Liver (tissue), 9 donors: ENCODE measurements around the gene C11orf86. TPM values are rescaled to one million over a fixed set of nuclear protein-coding genes. Genes with fewer than 3 reads are reported as not detected.

Source experiments
- DNase-seq: peaks from one replicate; pipeline ENCODE4 v3.0.0-alpha.2; 2017; ENCODE audit warnings: low spot score
- H3K27ac ChIP-seq, 2 donors: one replicate each; pipeline ENCODE4 v1.7.0; 2013; ENCODE audit warnings: inconsistent platforms in 2 of 2, low read length in 2 of 2, control low read depth in 1 of 2, low read depth in 1 of 2, mild to moderate bottlenecking in 1 of 2
- H3K27me3 ChIP-seq, 4 donors: one replicate each; pipeline versions ENCODE4 v1.6.1 to v1.7.0; 2013; ENCODE audit warnings: low read length in 3 of 4, inconsistent platforms in 1 of 4, mild to moderate bottlenecking in 1 of 4, moderate library complexity in 1 of 4; ENCODE audit not compliant: control insufficient read depth in 4 of 4, insufficient read depth in 4 of 4
- H3K36me3 ChIP-seq, 4 donors: one replicate each; pipeline versions ENCODE4 v1.6.1 to v1.7.0; 2013; ENCODE audit warnings: low read length in 3 of 4, mild to moderate bottlenecking in 3 of 4, low read depth in 1 of 4, moderate library complexity in 1 of 4; ENCODE audit not compliant: control insufficient read depth in 4 of 4, insufficient read depth in 3 of 4
- H3K4me1 ChIP-seq, 4 donors: one replicate each; pipeline versions ENCODE4 v1.6.1 to v1.7.0; 2013; ENCODE audit warnings: low read length in 3 of 4, mild to moderate bottlenecking in 3 of 4, moderate library complexity in 1 of 4; ENCODE audit not compliant: control insufficient read depth in 4 of 4, insufficient read depth in 4 of 4
- H3K4me3 ChIP-seq, 3 donors: one replicate each; pipeline versions ENCODE4 v1.6.1 to v1.7.0; 2013; ENCODE audit warnings: low read length in 3 of 3, control low read depth in 1 of 3, low read depth in 1 of 3, mild to moderate bottlenecking in 1 of 3
- H3K9ac ChIP-seq, 2 donors: one replicate each; pipeline ENCODE4 v1.7.0; 2013; ENCODE audit warnings: low read length in 2 of 2, mild to moderate bottlenecking in 2 of 2, moderate library complexity in 2 of 2, control low read depth in 1 of 2, low read depth in 1 of 2
- H3K9me3 ChIP-seq, 4 donors: one replicate each; pipeline versions ENCODE4 v1.6.1 to v1.7.0; 2013; ENCODE audit warnings: low read length in 3 of 4; ENCODE audit not compliant: control insufficient read depth in 4 of 4
- EGR1 ChIP-seq, 2 donors: IDR thresholded peaks; 2 replicates each; pipeline ENCODE4 v1.6.1; 2016 to 2018; ENCODE audit warnings: antibody characterized with exemption in 2 of 2, low read depth in 2 of 2
- FOXA1 ChIP-seq: IDR thresholded peaks from 2 replicates; pipeline ENCODE4 v1.6.1; 2016; ENCODE audit warnings: antibody characterized with exemption
- FOXA2 ChIP-seq: IDR thresholded peaks from 2 replicates; pipeline ENCODE4 v1.6.1; 2016; ENCODE audit warnings: antibody characterized with exemption
- GABPA ChIP-seq, 2 donors: IDR thresholded peaks in 1 of 2; conservative IDR thresholded peaks in 1 of 2; 2 replicates each; pipeline ENCODE4 v1.6.1; 2016; ENCODE audit warnings: antibody characterized with exemption in 2 of 2, mild to moderate bottlenecking in 1 of 2, moderate library complexity in 1 of 2
- HNF4A ChIP-seq, 2 donors: conservative IDR thresholded peaks; 2 replicates each; pipeline ENCODE4 v1.6.1; 2016; ENCODE audit warnings: antibody characterized with exemption in 2 of 2, mild to moderate bottlenecking in 2 of 2
- JUND ChIP-seq, 2 donors: IDR thresholded peaks; 2 replicates each; pipeline ENCODE4 v1.6.1; 2016; ENCODE audit warnings: antibody characterized with exemption in 2 of 2
- NR2F2 ChIP-seq: IDR thresholded peaks from 2 replicates; pipeline ENCODE4 v1.6.1; 2016; ENCODE audit warnings: antibody characterized with exemption
- RAD21 ChIP-seq, 2 donors: IDR thresholded peaks; 2 replicates each; pipeline ENCODE4 v1.6.1; 2016; ENCODE audit warnings: antibody characterized with exemption in 2 of 2, mild to moderate bottlenecking in 2 of 2
- RXRA ChIP-seq, 2 donors: IDR thresholded peaks; 2 replicates each; pipeline ENCODE4 v1.6.1; 2017 to 2018; ENCODE audit warnings: antibody characterized with exemption in 2 of 2, mild to moderate bottlenecking in 1 of 2
- SP1 ChIP-seq: IDR thresholded peaks from 2 replicates; pipeline ENCODE4 v1.6.1; 2018; ENCODE audit warnings: antibody characterized with exemption, mild to moderate bottlenecking
- TAF1 ChIP-seq: conservative IDR thresholded peaks from 2 replicates; pipeline ENCODE4 v1.6.1; 2016; ENCODE audit warnings: antibody characterized with exemption, mild to moderate bottlenecking
- YY1 ChIP-seq: IDR thresholded peaks from 2 replicates; pipeline ENCODE4 v1.6.1; 2016; ENCODE audit warnings: antibody characterized with exemption, mild to moderate bottlenecking
- WGBS: extraction: QIAGEN DNeasy Blood & Tissue Kit; methylation state at CpG from one replicate; pipeline ENCODE4 v1.1.7; 2013; 5-methylcytosine and 5-hydroxymethylcytosine counted together
- polyA plus RNA-seq, 2 donors: library from polyadenylated mRNA; stranded (reverse) in 1 of 2; unstranded in 1 of 2; fragments of 200-250 nt in 1 of 2; fragments of >200 nt in 1 of 2; fragmentation: Nextera tagmentation in 1 of 2; extraction: Ambion mirVana in 1 of 2; gene quantifications; one replicate each; pipeline versions ENCODE4 v1.2.1 to v1.2.3, GENCODE V29; 2013 to 2015
- total RNA-seq, 2 donors: library from RNA; depleted of rRNA; stranded (reverse); fragments of >200 nt; gene quantifications; one replicate each; pipeline ENCODE4 v1.2.3, GENCODE V29; 2014
- TF ChIP-seq, protein P1 (sequence below): fragments of 150-350 bp; IDR thresholded peaks from 2 replicates; pipeline ENCODE4 v1.5.1; 2017; ENCODE audit warnings: improper control_type of control experiment, low read depth, low read length; ENCODE audit not compliant: missing input control
- TF ChIP-seq, protein P2 (sequence below): IDR thresholded peaks from 2 replicates; pipeline ENCODE4 v1.6.1; 2016; ENCODE audit warnings: antibody characterized with exemption
- TF ChIP-seq, protein P3 (sequence below): IDR thresholded peaks from 2 replicates; pipeline ENCODE4 v1.6.1; 2016; ENCODE audit warnings: antibody characterized with exemption, mild to moderate bottlenecking
- TF ChIP-seq, protein P4 (sequence below): IDR thresholded peaks from 2 replicates; pipeline ENCODE4 v1.6.1; 2016; ENCODE audit warnings: antibody characterized with exemption
- TF ChIP-seq, protein P5 (sequence below): IDR thresholded peaks from 2 replicates; pipeline ENCODE4 v1.6.1; 2016; ENCODE audit warnings: antibody characterized with exemption
- donor health status: healthy.
- donor health status: healthy.
- donor health status: healthy.
- donor health status: healthy.
- donor health status: healthy.

Gene C11orf86
- total and polyA plus RNA-seq, 4 donors = 0.18 TPM; not detected in 3

DNA sequence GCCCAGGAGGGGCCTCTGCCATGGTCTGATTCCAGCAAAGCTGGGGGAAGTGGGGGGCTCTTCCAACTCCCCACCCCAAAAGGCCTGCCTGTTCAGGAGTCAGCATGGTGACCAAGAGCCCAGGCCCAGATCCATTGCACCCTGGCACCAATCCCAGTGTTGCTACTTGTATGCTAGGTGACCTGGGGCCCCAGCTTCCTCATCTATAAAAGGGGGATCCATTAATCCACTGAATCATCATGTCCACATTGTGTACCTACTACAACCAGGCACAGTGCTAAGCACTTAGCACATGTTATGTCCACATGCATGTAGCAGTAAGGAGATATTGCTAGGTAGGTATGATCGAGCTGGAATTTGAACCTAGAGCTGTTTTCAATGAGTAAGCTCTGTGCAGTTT lies 49.9 kb downstream of the C11orf86 start:
- no peaks in the 10 kb centered on the region for H3K36me3 ChIP-seq
- peaks cover 11 to 49% (median 29%) of the 10 kb centered on the region in 4 donors for H3K4me1 ChIP-seq
- 76% methylated on average over 1 of the region's 1 CpG for WGBS
- peak overlapping the region in 1 of 2 donors; percentile 35 for H3K27ac ChIP-seq
- no peak for DNase-seq
- no peaks in the 10 kb centered on the region for H3K27me3 ChIP-seq
- TF ChIP-seq, protein P1, sequence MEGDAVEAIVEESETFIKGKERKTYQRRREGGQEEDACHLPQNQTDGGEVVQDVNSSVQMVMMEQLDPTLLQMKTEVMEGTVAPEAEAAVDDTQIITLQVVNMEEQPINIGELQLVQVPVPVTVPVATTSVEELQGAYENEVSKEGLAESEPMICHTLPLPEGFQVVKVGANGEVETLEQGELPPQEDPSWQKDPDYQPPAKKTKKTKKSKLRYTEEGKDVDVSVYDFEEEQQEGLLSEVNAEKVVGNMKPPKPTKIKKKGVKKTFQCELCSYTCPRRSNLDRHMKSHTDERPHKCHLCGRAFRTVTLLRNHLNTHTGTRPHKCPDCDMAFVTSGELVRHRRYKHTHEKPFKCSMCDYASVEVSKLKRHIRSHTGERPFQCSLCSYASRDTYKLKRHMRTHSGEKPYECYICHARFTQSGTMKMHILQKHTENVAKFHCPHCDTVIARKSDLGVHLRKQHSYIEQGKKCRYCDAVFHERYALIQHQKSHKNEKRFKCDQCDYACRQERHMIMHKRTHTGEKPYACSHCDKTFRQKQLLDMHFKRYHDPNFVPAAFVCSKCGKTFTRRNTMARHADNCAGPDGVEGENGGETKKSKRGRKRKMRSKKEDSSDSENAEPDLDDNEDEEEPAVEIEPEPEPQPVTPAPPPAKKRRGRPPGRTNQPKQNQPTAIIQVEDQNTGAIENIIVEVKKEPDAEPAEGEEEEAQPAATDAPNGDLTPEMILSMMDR = no peak
- TF ChIP-seq, protein P2, sequence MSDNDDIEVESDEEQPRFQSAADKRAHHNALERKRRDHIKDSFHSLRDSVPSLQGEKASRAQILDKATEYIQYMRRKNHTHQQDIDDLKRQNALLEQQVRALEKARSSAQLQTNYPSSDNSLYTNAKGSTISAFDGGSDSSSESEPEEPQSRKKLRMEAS = no peak
- TF ChIP-seq, protein P3, sequence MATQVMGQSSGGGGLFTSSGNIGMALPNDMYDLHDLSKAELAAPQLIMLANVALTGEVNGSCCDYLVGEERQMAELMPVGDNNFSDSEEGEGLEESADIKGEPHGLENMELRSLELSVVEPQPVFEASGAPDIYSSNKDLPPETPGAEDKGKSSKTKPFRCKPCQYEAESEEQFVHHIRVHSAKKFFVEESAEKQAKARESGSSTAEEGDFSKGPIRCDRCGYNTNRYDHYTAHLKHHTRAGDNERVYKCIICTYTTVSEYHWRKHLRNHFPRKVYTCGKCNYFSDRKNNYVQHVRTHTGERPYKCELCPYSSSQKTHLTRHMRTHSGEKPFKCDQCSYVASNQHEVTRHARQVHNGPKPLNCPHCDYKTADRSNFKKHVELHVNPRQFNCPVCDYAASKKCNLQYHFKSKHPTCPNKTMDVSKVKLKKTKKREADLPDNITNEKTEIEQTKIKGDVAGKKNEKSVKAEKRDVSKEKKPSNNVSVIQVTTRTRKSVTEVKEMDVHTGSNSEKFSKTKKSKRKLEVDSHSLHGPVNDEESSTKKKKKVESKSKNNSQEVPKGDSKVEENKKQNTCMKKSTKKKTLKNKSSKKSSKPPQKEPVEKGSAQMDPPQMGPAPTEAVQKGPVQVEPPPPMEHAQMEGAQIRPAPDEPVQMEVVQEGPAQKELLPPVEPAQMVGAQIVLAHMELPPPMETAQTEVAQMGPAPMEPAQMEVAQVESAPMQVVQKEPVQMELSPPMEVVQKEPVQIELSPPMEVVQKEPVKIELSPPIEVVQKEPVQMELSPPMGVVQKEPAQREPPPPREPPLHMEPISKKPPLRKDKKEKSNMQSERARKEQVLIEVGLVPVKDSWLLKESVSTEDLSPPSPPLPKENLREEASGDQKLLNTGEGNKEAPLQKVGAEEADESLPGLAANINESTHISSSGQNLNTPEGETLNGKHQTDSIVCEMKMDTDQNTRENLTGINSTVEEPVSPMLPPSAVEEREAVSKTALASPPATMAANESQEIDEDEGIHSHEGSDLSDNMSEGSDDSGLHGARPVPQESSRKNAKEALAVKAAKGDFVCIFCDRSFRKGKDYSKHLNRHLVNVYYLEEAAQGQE = no peak
- no peak for TF ChIP-seq GABPA (IDR thresholded peaks at IDR 0.05 in 1 of 2, conservative IDR thresholded peaks at IDR 0.05 in 1 of 2)
- no peak for TF ChIP-seq FOXA2
- TF ChIP-seq, protein P4, sequence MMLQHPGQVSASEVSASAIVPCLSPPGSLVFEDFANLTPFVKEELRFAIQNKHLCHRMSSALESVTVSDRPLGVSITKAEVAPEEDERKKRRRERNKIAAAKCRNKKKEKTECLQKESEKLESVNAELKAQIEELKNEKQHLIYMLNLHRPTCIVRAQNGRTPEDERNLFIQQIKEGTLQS = no peak
- no peak for TF ChIP-seq YY1
- TF ChIP-seq RAD21 (IDR thresholded peaks at IDR 0.05) = no peak
- no peak for TF ChIP-seq TAF1
- no peak for TF ChIP-seq SP1
- H3K9ac ChIP-seq = no peak overlapping the region
- no peak overlapping the region for H3K4me3 ChIP-seq
- no peaks in the 10 kb centered on the region for H3K9me3 ChIP-seq

DNA sequence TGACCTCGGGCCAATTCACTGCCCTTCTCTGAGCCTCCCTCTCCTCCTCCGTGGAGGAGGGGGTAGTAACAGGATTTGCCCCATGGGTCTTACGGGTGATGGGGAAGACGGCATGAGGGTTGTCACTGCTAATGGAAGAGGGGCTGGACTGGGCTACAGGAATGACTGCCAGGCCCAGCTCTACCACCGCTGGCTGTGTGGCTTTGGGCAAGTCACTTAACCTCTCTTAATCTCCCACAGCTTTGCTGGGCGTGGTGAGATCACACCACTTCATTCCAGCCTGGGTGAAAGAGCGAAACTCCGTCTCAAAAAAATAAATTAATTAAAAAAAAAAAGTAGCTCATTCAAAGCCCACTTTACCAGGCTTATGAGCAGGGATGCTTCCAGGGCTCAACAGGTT lies 50.6 kb downstream of the C11orf86 start:
- H3K4me1 ChIP-seq = peaks cover 11 to 49% (median 29%) of the 10 kb centered on the region in 4 donors
- TF ChIP-seq, protein P5, sequence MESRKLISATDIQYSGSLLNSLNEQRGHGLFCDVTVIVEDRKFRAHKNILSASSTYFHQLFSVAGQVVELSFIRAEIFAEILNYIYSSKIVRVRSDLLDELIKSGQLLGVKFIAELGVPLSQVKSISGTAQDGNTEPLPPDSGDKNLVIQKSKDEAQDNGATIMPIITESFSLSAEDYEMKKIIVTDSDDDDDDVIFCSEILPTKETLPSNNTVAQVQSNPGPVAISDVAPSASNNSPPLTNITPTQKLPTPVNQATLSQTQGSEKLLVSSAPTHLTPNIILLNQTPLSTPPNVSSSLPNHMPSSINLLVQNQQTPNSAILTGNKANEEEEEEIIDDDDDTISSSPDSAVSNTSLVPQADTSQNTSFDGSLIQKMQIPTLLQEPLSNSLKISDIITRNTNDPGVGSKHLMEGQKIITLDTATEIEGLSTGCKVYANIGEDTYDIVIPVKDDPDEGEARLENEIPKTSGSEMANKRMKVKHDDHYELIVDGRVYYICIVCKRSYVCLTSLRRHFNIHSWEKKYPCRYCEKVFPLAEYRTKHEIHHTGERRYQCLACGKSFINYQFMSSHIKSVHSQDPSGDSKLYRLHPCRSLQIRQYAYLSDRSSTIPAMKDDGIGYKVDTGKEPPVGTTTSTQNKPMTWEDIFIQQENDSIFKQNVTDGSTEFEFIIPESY = no peak
- no peak for TF ChIP-seq HNF4A (conservative IDR thresholded peaks at IDR 0.05)
- no peak for TF ChIP-seq SP1
- no peak for TF ChIP-seq GABPA (IDR thresholded peaks at IDR 0.05 in 1 of 2, conservative IDR thresholded peaks at IDR 0.05 in 1 of 2)
- TF ChIP-seq, protein P1 = no peak
- TF ChIP-seq, protein P4 = no peak
- TF ChIP-seq EGR1 (IDR thresholded peaks at IDR 0.05; ENCODE audit: low read depth in 2 of 2) = no peak
- no peak for TF ChIP-seq FOXA1
- TF ChIP-seq TAF1 = no peak
- no peak for TF ChIP-seq JUND (IDR thresholded peaks at IDR 0.05)
- TF ChIP-seq, protein P3 = no peak
- no peak for TF ChIP-seq RXRA (IDR thresholded peaks at IDR 0.05)
- no peak for TF ChIP-seq NR2F2
- H3K27ac ChIP-seq = peak overlapping the region in 1 of 2 donors; percentile 35
- H3K27me3 ChIP-seq = no peaks in the 10 kb centered on the region
- no peaks in the 10 kb centered on the region for H3K9me3 ChIP-seq
- no peak overlapping the region for H3K9ac ChIP-seq
- peaks cover 0 to 2% (median 0%) of the 10 kb centered on the region in 4 donors for H3K36me3 ChIP-seq
- 93% methylated on average over 8 of the region's 8 CpGs for WGBS
- no peak overlapping the region for H3K4me3 ChIP-seq
- no peak for DNase-seq
